ENCODE results near the gene ATCAY.
"Not testable (repeated sequence)": the region's sequence is repeated elsewhere in the genome, so short reads cannot be mapped to it uniquely, and the experiment has no call there.

The ATCAY gene

GRCh38 chr19:3949997-3950859 lies 69.7 kb downstream of the ATCAY start:
- DNase-seq: no peak

- no peak for DNase-seq
Measured at GRCh38 chr19:3950871-3951861, 70.7 kb downstream of the ATCAY start.

GRCh38 chr19:3952755-3953276 lies 72.3 kb downstream of the ATCAY start:
- DNase-seq: not testable (repeated sequence)

- no peak for DNase-seq
Measured at GRCh38 chr19:3954107-3954506, 73.6 kb downstream of the ATCAY start.

GRCh38 chr19:3955276-3955675 lies 74.8 kb downstream of the ATCAY start:
- DNase-seq: not testable (repeated sequence)

GRCh38 chr19:3955688-3956087 lies 75.2 kb downstream of the ATCAY start:
- no peak for DNase-seq

GRCh38 chr19:3958836-3959765 lies 78.6 kb downstream of the ATCAY start:
- DNase-seq: no peak

- DNase-seq: no peak
Measured at GRCh38 chr19:3959766-3960131, 79.3 kb downstream of the ATCAY start.

- no peak for DNase-seq
Measured at GRCh38 chr19:3961007-3961406, 80.5 kb downstream of the ATCAY start.

- no peak for DNase-seq
Measured at GRCh38 chr19:3963458-3964255, 83.2 kb downstream of the ATCAY start.

GRCh38 chr19:3964256-3965194 lies 84.0 kb downstream of the ATCAY start:
- DNase-seq: no peak

- DNase-seq: no peak
Measured at GRCh38 chr19:3966051-3967017, 85.8 kb downstream of the ATCAY start.

- DNase-seq: not testable (repeated sequence)
Measured at GRCh38 chr19:3967983-3968382, 87.5 kb downstream of the ATCAY start.

GRCh38 chr19:3968556-3969434 lies 88.3 kb downstream of the ATCAY start:
- DNase-seq: no peak

GRCh38 chr19:3969435-3970312 lies 89.2 kb downstream of the ATCAY start:
- DNase-seq: no peak

GRCh38 chr19:3970313-3970807 lies 89.9 kb downstream of the ATCAY start:
- DNase-seq: no peak

All from CD4-positive, alpha-beta T cell treated with Interleukin-4 for 1 hour (primary cell).